GM18517 (cell line): Measurements from ENCODE around the gene NGDN.

Experiments used
- ATAC-seq: cut with Tn5 transposase; IDR thresholded peaks from one replicate; pipeline ENCODE4 v1.9.1; 2021; ENCODE audit warnings: mild to moderate bottlenecking, moderate library complexity; ENCODE audit not compliant: unreplicated experiment

The NGDN gene

GRCh38 chr14:23468704-23469126, 788 bp upstream of the NGDN start:
- no peak for ATAC-seq

GRCh38 chr14:23469906-23470403, 452 bp downstream of the NGDN start:
- ATAC-seq, result peak; percentile 2

GRCh38 chr14:23470947-23471346, 1.4 kb downstream of the NGDN start:
- no peak for ATAC-seq

- no peak for ATAC-seq
Measured at GRCh38 chr14:23478109-23478759, 8.7 kb downstream of the NGDN start.

- no peak for ATAC-seq
Measured at GRCh38 chr14:23481362-23481970, 12.0 kb downstream of the NGDN start.

GRCh38 chr14:23481979-23482822, 12.7 kb downstream of the NGDN start:
- no peak for ATAC-seq

- no peak for ATAC-seq
Measured at GRCh38 chr14:23482823-23483148, 13.3 kb downstream of the NGDN start.

GRCh38 chr14:23483236-23483854, 13.8 kb downstream of the NGDN start:
- no peak for ATAC-seq

GRCh38 chr14:23485326-23485725, 15.8 kb downstream of the NGDN start:
- ATAC-seq, result no peak

- ATAC-seq, result no peak
Measured at GRCh38 chr14:23486036-23486435, 16.5 kb downstream of the NGDN start.

GRCh38 chr14:23487216-23487615, 17.7 kb downstream of the NGDN start:
- no peak for ATAC-seq

GRCh38 chr14:23492618-23493272, 23.2 kb downstream of the NGDN start:
- ATAC-seq, result no peak

- no peak for ATAC-seq
Measured at GRCh38 chr14:23494223-23494622, 24.7 kb downstream of the NGDN start.

GRCh38 chr14:23512156-23512555, 42.7 kb downstream of the NGDN start:
- ATAC-seq, result no peak

GRCh38 chr14:23513005-23513817, 43.7 kb downstream of the NGDN start:
- ATAC-seq, result no peak

- ATAC-seq, result no peak
Measured at GRCh38 chr14:23513818-23514643, 44.5 kb downstream of the NGDN start.

GRCh38 chr14:23514644-23514957, 45.1 kb downstream of the NGDN start:
- no peak for ATAC-seq

- ATAC-seq, result no peak
Measured at GRCh38 chr14:23517650-23518326, 48.3 kb downstream of the NGDN start.

GRCh38 chr14:23518709-23519108, 49.2 kb downstream of the NGDN start:
- ATAC-seq, result no peak
